ENCODE measurements around the gene LPAR3.

LPAR3 gene

DNA sequence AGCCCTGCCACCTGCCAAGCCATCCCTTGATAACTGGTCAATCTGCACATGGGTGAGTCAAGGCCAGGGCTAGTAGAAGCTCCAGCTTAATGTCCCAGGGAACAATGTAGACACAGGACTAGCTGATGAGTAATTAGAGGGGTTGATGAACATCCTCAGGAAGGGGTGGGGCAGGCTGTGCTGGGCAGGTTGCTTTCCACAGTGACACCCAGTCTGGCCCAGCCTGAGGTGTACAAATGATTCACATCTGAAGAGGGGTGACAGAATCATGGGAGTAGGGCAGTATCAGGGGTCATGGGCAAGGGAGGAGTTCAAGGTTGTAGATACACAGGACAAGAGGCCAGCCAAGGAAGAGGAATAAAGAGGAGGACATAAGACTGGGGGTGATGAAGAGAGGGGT is 4.3 kb downstream of the LPAR3 start:
- in situ Hi-C loops (cut with HindIII; ENCODE audit: low pct_unique_long_range_greater_than_20kb, low sequenced_read_pairs) = no loop called here

DNA sequence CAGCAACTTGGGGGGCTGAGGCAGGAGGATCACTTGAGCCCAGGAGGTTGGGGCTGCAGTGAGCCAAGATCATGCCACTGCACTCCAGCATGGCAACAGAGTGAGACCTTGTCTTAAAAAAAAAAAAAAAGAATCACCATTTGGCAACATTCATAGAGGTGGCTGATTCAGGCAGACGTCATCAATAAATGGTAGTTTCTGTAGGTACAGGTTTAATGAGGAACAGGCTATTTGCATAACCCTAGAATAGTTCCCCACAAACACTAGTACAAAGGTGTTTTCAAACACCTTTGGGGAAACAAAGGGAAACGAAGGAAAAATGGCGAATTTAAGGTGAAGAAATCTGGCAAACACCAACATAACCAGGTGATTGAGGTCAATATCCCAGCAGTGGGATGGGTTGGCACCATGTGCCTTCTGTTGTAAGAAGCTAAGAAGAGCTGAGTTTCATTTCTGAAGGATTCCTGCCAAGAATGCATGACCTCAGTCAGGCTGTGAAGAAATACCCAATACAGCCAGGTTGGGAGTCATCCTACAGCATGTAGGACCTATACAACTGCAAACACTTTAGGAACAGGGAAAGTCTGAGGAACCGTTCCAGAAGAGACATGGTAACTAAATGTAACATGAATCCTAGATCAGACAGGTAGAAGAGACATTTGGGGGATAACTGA is 5.6 kb downstream of the LPAR3 start:
- DNase-seq (ENCODE audit: low read depth in 1 of 2, low spot score in 1 of 2) = peak in 1 of 2 experiments; percentile 8
- in situ Hi-C loops (cut with HindIII; ENCODE audit: low pct_unique_long_range_greater_than_20kb, low sequenced_read_pairs) = no loop called here
- TF ChIP-seq JUND (IDR thresholded peaks at IDR 0.05; ENCODE audit: low read depth) = no peak

More for the DNA sequence above, 4.3 kb downstream of the LPAR3 start:
- TF ChIP-seq JUND (IDR thresholded peaks at IDR 0.05; ENCODE audit: low read depth) = no peak
- DNase-seq (ENCODE audit: low read depth in 1 of 2, low spot score in 1 of 2) = no peak

DNA sequence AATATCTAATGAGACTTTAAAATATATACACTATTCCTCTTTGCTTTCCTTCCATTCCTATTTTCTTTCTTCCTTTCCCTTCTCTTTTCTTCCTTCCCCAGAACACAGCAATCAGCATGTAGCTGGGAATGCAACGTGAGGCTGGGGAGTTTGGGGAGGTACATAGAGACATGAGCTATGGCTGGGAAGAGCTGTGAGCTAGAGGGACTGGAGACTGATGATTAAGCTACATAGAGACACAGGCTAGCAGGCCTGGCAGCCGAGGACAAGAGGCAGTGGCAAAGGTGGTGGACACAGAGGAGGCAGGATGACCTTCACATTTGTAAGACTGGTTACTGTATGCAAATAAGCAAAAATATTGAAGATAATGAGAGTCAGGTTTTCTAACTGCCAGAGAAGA is 7.5 kb downstream of the LPAR3 start:
- in situ Hi-C loops (cut with HindIII; ENCODE audit: low pct_unique_long_range_greater_than_20kb, low sequenced_read_pairs) = no loop called here
- no peak for TF ChIP-seq JUND (IDR thresholded peaks at IDR 0.05; ENCODE audit: low read depth)
- DNase-seq (ENCODE audit: low read depth in 1 of 2, low spot score in 1 of 2) = no peak

DNA sequence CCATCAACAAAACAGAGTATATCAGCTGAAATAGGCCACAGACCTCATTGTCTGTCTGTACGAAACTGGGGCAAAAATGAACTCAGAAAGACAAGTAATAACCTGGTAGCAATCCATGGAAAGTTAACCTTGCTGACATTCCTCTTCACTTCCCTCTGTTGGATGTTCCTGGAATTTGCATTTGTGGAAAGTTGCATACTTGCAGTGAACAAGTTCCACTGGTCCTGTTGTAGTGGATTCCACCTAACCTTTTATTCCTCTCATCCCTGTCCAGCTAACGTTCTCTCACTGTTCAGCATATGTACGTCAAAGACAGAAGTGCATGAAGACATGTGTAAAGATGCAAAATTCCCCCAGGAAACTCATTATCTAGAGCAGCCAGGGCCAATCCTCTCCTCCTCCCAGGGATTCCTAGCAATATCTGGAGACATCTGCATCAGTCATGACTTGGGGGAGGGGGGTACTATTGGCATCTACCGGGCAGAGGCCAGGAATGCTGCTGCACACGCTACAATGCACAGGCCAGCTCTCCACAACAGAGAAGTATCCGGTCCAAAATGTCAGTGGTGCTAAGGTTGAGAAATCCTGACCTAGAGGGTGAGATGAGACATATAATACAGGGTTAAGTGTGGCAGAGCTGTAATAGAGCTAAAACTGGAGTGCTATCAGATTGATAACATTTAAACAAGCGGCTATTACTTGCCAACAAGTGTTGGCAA is 8.2 kb downstream of the LPAR3 start:
- TF ChIP-seq JUND (IDR thresholded peaks at IDR 0.05; ENCODE audit: low read depth) = no peak
- DNase-seq (ENCODE audit: low read depth in 1 of 2, low spot score in 1 of 2) = peak in 1 of 2 experiments; percentile 48
- in situ Hi-C loops (cut with HindIII; ENCODE audit: low pct_unique_long_range_greater_than_20kb, low sequenced_read_pairs) = no loop called here

DNA sequence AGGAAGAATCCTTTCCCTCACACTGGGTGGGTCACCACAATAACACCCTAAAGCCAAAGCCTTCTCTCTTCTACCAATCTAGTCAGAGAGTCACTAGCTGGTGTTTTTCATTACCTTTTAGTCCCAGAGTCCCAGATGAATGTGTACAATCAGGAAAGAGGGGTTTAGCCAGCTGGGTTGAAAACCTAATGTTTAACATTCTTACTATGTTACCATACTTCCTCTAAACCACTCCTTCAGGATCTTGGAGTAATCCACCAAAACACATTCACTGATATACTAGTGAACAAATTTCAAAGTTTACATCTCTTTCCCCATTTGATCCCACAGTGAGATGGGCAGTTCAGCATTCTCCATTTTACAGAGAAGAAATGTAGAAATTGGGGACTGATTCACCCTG is 9.7 kb downstream of the LPAR3 start:
- in situ Hi-C loops (cut with HindIII; ENCODE audit: low pct_unique_long_range_greater_than_20kb, low sequenced_read_pairs) = no loop called here
- no peak for TF ChIP-seq JUND (IDR thresholded peaks at IDR 0.05; ENCODE audit: low read depth)
- peak in 1 of 2 experiments; percentile 52 for DNase-seq (ENCODE audit: low read depth in 1 of 2, low spot score in 1 of 2)

DNA sequence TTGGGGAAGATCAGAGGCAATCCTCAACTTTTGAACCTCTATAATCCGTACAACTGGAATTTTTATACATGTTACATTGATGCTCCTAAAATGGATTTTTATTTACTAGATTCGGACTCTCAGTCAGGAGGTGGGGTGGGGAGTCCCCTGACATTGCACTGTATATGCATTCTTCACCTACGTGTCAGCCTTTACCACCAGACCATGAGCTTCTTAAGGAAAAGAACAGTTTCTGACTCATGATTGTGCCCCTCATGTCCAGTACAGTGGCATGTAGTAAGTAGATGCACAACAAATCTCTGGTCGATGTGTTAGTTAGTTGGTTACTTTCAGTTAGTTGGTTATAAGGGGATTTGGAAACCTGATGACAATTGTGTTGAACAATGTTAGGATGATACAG is 15.4 kb downstream of the LPAR3 start:
- no peak for DNase-seq (ENCODE audit: low read depth in 1 of 2, low spot score in 1 of 2)
- in situ Hi-C loops (cut with HindIII; ENCODE audit: low pct_unique_long_range_greater_than_20kb, low sequenced_read_pairs) = no loop called here
- no peak for TF ChIP-seq JUND (IDR thresholded peaks at IDR 0.05; ENCODE audit: low read depth)

DNA sequence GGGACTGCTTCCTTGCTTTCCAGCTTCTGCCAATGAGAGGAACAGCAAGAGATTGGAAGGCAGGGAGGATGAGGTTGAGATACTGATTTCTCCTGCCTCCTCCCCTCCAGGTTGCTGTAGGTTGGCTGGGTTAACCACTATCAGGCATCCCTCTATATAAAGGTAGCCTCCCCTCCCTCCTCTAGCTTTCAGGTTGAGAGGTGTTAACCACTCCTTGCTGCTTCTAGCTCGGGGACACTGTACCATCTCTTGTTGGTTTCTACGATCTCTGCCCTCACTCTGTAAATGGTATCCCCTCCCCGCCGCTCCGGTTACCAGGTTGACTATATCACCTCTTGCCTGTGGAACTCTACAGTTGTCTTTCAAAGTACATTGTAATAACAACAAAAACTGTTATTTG is 16.7 kb downstream of the LPAR3 start:
- in situ Hi-C loops (cut with HindIII; ENCODE audit: low pct_unique_long_range_greater_than_20kb, low sequenced_read_pairs) = no loop called here
- no peak for DNase-seq (ENCODE audit: low read depth in 1 of 2, low spot score in 1 of 2)
- TF ChIP-seq JUND (IDR thresholded peaks at IDR 0.05; ENCODE audit: low read depth) = no peak

DNA sequence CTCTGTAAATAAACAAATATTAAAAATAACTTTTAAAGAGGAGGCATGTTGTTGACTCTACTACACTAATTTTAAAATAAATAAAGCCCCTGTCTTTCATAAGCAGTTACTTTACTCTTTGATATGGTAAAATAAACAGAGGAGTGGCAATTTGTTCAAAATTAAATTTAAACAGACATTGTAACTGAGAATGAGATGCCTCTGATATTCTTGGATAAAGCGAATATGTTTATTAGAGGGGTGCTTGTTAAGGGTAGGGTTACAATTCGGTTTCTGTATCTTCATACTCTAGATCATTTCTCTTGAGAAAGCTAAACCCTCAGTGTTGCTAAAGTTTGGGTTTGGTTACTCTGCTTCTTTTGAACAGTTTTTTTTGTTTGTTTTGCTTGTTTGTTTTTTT is 19.6 kb downstream of the LPAR3 start:
- in situ Hi-C loops (cut with HindIII; ENCODE audit: low pct_unique_long_range_greater_than_20kb, low sequenced_read_pairs) = no loop called here
- DNase-seq (ENCODE audit: low read depth in 1 of 2, low spot score in 1 of 2) = no peak
- no peak for TF ChIP-seq JUND (IDR thresholded peaks at IDR 0.05; ENCODE audit: low read depth)

DNA sequence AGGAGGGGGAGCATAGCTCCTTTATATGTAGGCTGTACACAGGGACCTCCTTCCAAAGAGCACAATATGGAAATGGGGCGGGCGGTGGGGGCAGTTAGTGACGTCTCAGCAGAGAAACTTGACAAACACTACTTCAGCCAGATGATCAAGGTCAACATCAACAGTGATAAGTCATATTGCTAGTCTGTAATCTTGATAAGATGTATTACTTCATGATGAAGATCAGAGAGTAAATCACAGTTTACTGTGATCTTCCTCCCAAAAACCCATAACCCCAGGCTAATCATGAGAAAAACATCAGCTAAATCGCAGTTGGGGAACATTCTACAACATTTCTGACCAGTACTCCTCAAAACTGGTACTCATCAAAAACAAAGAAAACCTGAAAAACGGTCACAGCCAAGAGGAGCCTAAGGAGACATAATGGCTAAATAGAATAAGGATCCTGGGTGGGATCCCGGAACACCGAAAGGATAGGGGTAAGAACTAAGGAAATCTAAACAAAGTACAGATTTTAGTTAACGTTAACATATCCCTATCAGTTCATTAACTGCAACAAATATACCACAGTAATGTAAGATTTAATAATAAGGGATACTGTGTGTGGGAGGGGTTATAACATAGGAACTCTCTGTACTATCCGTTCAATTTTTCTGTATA is 20.2 kb downstream of the LPAR3 start:
- in situ Hi-C loops (cut with HindIII; ENCODE audit: low pct_unique_long_range_greater_than_20kb, low sequenced_read_pairs) = no loop called here
- no peak for TF ChIP-seq JUND (IDR thresholded peaks at IDR 0.05; ENCODE audit: low read depth)

DNA sequence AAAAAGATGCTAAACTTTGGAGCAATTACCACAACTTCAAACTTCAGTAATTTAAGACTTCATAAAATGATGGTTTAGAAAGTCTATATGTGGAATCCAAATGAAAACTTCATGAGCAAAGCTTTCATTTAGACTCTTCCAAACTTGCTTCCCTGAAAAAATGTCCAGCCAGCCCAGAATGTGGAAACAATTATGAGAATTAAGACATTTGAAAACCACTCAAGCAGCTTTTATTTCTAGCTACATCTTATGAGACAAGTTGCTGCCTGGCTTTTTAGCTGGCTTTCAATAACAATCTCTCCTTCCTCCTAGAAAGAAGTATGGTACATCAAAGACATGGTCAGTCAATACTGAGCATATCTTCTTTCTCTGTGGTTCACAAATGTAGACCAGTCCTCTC is 21.8 kb downstream of the LPAR3 start:
- TF ChIP-seq JUND (IDR thresholded peaks at IDR 0.05; ENCODE audit: low read depth) = no peak
- no peak for DNase-seq (ENCODE audit: low read depth in 1 of 2, low spot score in 1 of 2)
- in situ Hi-C loops (cut with HindIII; ENCODE audit: low pct_unique_long_range_greater_than_20kb, low sequenced_read_pairs) = no loop called here

More for the DNA sequence above, 20.2 kb downstream of the LPAR3 start:
- DNase-seq (ENCODE audit: low read depth in 1 of 2, low spot score in 1 of 2) = no peak

DNA sequence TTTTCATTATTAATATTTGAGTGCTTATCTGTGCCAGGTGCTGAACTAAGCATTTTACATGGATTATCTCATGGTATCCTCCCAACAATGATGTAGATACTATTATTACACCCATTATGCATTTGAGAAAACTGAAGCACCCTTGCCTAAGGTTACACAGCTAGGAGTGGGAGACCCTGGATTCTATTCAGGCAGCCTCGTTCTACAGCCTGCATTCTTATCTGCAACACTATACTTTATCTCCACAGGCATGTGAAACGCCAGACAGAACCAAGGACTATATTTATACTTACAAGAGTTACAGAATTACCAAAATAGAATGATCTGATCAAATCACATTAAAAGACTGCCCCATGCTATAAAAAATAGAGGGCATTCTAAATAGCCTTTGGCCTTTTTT is 22.4 kb downstream of the LPAR3 start:
- no peak for DNase-seq (ENCODE audit: low read depth in 1 of 2, low spot score in 1 of 2)
- in situ Hi-C loops (cut with HindIII; ENCODE audit: low pct_unique_long_range_greater_than_20kb, low sequenced_read_pairs) = no loop called here
- TF ChIP-seq JUND (IDR thresholded peaks at IDR 0.05; ENCODE audit: low read depth) = no peak

DNA sequence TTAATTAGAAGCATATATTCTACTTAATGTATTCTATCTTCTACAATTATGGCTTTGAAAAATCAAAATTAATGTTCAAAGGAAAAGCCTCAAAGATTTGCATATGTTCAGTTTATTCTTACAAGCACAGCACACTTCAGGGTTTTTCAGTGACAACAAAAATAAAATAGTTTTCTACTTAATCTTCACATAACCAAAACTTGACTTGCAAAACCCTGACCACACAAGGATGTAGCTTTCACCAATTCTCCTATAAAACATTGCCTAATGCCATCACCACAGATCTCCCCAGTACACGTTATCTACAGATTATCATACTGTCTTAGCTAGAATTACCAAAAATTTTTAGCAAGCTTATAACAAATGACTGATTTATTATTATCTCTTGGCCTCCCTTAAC is 23.3 kb downstream of the LPAR3 start:
- DNase-seq (ENCODE audit: low read depth in 1 of 2, low spot score in 1 of 2) = no peak
- no peak for TF ChIP-seq JUND (IDR thresholded peaks at IDR 0.05; ENCODE audit: low read depth)
- in situ Hi-C loops (cut with HindIII; ENCODE audit: low pct_unique_long_range_greater_than_20kb, low sequenced_read_pairs) = no loop called here

DNA sequence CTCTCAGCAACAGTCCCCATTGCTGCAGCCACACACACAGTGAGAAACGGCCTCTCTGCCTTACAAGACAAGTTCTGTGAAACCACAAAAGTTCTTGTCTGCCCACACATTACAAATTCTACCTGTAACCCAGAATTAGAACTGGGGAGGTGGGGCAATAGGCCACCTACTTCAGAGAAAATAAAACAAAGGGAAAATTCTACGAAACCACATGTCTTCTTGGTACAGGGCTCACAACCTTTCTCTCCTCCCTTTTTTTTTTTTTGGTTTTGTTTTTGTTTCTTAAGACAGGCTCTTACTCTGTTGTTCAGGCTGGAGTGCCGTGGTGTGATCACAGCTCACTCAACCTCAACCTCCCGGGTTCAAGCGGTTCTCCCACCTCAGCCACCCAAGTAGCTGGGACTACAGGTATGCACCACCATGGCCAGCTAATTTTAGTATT is 30.2 kb downstream of the LPAR3 start:
- TF ChIP-seq JUND (IDR thresholded peaks at IDR 0.05; ENCODE audit: low read depth) = no peak
- no peak for DNase-seq (ENCODE audit: low read depth in 1 of 2, low spot score in 1 of 2)
- in situ Hi-C loops (cut with HindIII; ENCODE audit: low pct_unique_long_range_greater_than_20kb, low sequenced_read_pairs) = no loop called here
